ENCODE measurements around the gene SLC37A1. TPM values are rescaled to one million over a fixed set of nuclear protein-coding genes. Genes with fewer than 3 reads are reported as not detected.
A peak's percentile ranks its signal among the peaks of the same experiment; 100 is the strongest.

Gene SLC37A1
- polyA plus RNA-seq, 3 donors, result 7.1 to 12.6 (median 7.5) TPM

- peak in 1 of 11 donors; percentile 25 for DNase-seq (ENCODE audit: extremely low read depth in 1 of 11, low read depth in 9 of 11, low spot score in 4 of 11)
These were observed 16.8 kb upstream of the SLC37A1 start for GRCh38 chr21:42496839-42497202.

- DNase-seq (ENCODE audit: extremely low read depth in 1 of 11, low read depth in 9 of 11, low spot score in 4 of 11), result no peak
These were observed 15.6 kb upstream of the SLC37A1 start for GRCh38 chr21:42498012-42498411.

- DNase-seq (ENCODE audit: extremely low read depth in 1 of 11, low read depth in 9 of 11, low spot score in 4 of 11), result no peak
These were observed 14.1 kb upstream of the SLC37A1 start for GRCh38 chr21:42499444-42500112.

GRCh38 chr21:42500225-42500624, 13.4 kb upstream of the SLC37A1 start:
- DNase-seq (ENCODE audit: extremely low read depth in 1 of 11, low read depth in 9 of 11, low spot score in 4 of 11), result no peak

GRCh38 chr21:42500736-42501135, 12.9 kb upstream of the SLC37A1 start:
- no peak for DNase-seq (ENCODE audit: extremely low read depth in 1 of 11, low read depth in 9 of 11, low spot score in 4 of 11)

GRCh38 chr21:42503711-42504110, 9.9 kb upstream of the SLC37A1 start:
- DNase-seq (ENCODE audit: extremely low read depth in 1 of 11, low read depth in 9 of 11, low spot score in 4 of 11), result no peak

GRCh38 chr21:42505090-42505726, 8.4 kb upstream of the SLC37A1 start:
- no peak for DNase-seq (ENCODE audit: extremely low read depth in 1 of 11, low read depth in 9 of 11, low spot score in 4 of 11)

GRCh38 chr21:42507418-42507817, 6.2 kb upstream of the SLC37A1 start:
- DNase-seq (ENCODE audit: extremely low read depth in 1 of 11, low read depth in 9 of 11, low spot score in 4 of 11), result no peak

GRCh38 chr21:42508371-42508770, 5.3 kb upstream of the SLC37A1 start:
- no peak for DNase-seq (ENCODE audit: extremely low read depth in 1 of 11, low read depth in 9 of 11, low spot score in 4 of 11)

GRCh38 chr21:42509244-42509643, 4.4 kb upstream of the SLC37A1 start:
- no peak for DNase-seq (ENCODE audit: extremely low read depth in 1 of 11, low read depth in 9 of 11, low spot score in 4 of 11)

- no peak for DNase-seq (ENCODE audit: extremely low read depth in 1 of 11, low read depth in 9 of 11, low spot score in 4 of 11)
These were observed 1.2 kb upstream of the SLC37A1 start for GRCh38 chr21:42512346-42513034.

- no peak for DNase-seq (ENCODE audit: extremely low read depth in 1 of 11, low read depth in 9 of 11, low spot score in 4 of 11)
These were observed 582 bp downstream of the SLC37A1 start for GRCh38 chr21:42513985-42514882.

GRCh38 chr21:42514883-42515228, 1.2 kb downstream of the SLC37A1 start:
- DNase-seq (ENCODE audit: extremely low read depth in 1 of 11, low read depth in 9 of 11, low spot score in 4 of 11), result no peak

- DNase-seq (ENCODE audit: extremely low read depth in 1 of 11, low read depth in 9 of 11, low spot score in 4 of 11), result no peak
These were observed 2.3 kb downstream of the SLC37A1 start for GRCh38 chr21:42515708-42516502.

- no peak for DNase-seq (ENCODE audit: extremely low read depth in 1 of 11, low read depth in 9 of 11, low spot score in 4 of 11)
These were observed 4.6 kb downstream of the SLC37A1 start for GRCh38 chr21:42518215-42518614.

- no peak for DNase-seq (ENCODE audit: extremely low read depth in 1 of 11, low read depth in 9 of 11, low spot score in 4 of 11)
These were observed 5.0 kb downstream of the SLC37A1 start for GRCh38 chr21:42518626-42519025.

- no peak for DNase-seq (ENCODE audit: extremely low read depth in 1 of 11, low read depth in 9 of 11, low spot score in 4 of 11)
These were observed 7.1 kb downstream of the SLC37A1 start for GRCh38 chr21:42520628-42521253.

- DNase-seq (ENCODE audit: extremely low read depth in 1 of 11, low read depth in 9 of 11, low spot score in 4 of 11), result no peak
These were observed 7.7 kb downstream of the SLC37A1 start for GRCh38 chr21:42521384-42521783.
